Activated CD8-positive, alpha-beta memory T cell treated with anti-CD3 and anti-CD28 coated beads, Interleukin-2, amount 50 U/mL, for 48 hours (primary cell): Measurements from ENCODE around the gene ECM2.

Source experiments
- DNase-seq: peaks from one replicate; pipeline ENCODE4 v3.0.0-alpha.2; 2020

Gene ECM2

GRCh38 chr9:92527291-92527828, 8.4 kb downstream of the ECM2 start:
- DNase-seq: no peak

GRCh38 chr9:92525306-92525705, 10.5 kb downstream of the ECM2 start:
- no peak for DNase-seq

GRCh38 chr9:92524881-92525280, 10.9 kb downstream of the ECM2 start:
- DNase-seq: no peak

- no peak for DNase-seq
Measured at GRCh38 chr9:92522983-92523970, 12.5 kb downstream of the ECM2 start.

- DNase-seq: no peak
Measured at GRCh38 chr9:92520837-92521236, 15.0 kb downstream of the ECM2 start.

- DNase-seq: no peak
Measured at GRCh38 chr9:92518199-92518598, 17.6 kb downstream of the ECM2 start.

- no peak for DNase-seq
Measured at GRCh38 chr9:92517046-92517445, 18.7 kb downstream of the ECM2 start.

- DNase-seq: no peak
Measured at GRCh38 chr9:92516521-92516920, 19.3 kb downstream of the ECM2 start.

- DNase-seq: no peak
Measured at GRCh38 chr9:92514635-92515034, 21.2 kb downstream of the ECM2 start.

GRCh38 chr9:92513349-92513748, 22.4 kb downstream of the ECM2 start:
- DNase-seq: no peak

GRCh38 chr9:92512622-92513021, 23.2 kb downstream of the ECM2 start:
- no peak for DNase-seq

GRCh38 chr9:92510747-92511146, 25.0 kb downstream of the ECM2 start:
- no peak for DNase-seq

- no peak for DNase-seq
Measured at GRCh38 chr9:92509050-92509449, 26.7 kb downstream of the ECM2 start.

- no peak for DNase-seq
Measured at GRCh38 chr9:92508018-92508820, 27.6 kb downstream of the ECM2 start.

- DNase-seq: no peak
Measured at GRCh38 chr9:92507496-92507895, 28.3 kb downstream of the ECM2 start.

GRCh38 chr9:92507005-92507404, 28.8 kb downstream of the ECM2 start:
- no peak for DNase-seq

- DNase-seq: no peak
Measured at GRCh38 chr9:92506184-92506857, 29.5 kb downstream of the ECM2 start.

- DNase-seq: no peak
Measured at GRCh38 chr9:92504881-92505280, 30.9 kb downstream of the ECM2 start.

- no peak for DNase-seq
Measured at GRCh38 chr9:92503156-92503555, 32.6 kb downstream of the ECM2 start.

GRCh38 chr9:92501671-92502393, 34.0 kb downstream of the ECM2 start:
- DNase-seq: no peak

GRCh38 chr9:92500725-92501124, 35.1 kb downstream of the ECM2 start:
- no peak for DNase-seq

- no peak for DNase-seq
Measured at GRCh38 chr9:92499701-92500100, 36.1 kb downstream of the ECM2 start.
